HepG2 (cell line): ENCODE measurements around the gene JAK1. TPM values are rescaled to one million over a fixed set of nuclear protein-coding genes. Genes with fewer than 3 reads are reported as not detected.

Experiments
- BRD4 ChIP-seq: sonication (generic); formaldehyde crosslinking; IDR thresholded peaks from 2 replicates; pipeline ENCODE4 v1.4.0; 2020; ENCODE audit warnings: missing genetic modification reagents
- DBP ChIP-seq: sonication (generic); formaldehyde crosslinking; IDR thresholded peaks from 2 replicates; pipeline ENCODE4 v1.4.0; 2020; ENCODE audit warnings: missing genetic modification reagents; ENCODE audit errors: not compliant biosample characterization
- DR1 ChIP-seq: sonication (generic); formaldehyde crosslinking; IDR thresholded peaks from 2 replicates; pipeline ENCODE4 v1.8.0; 2021; ENCODE audit warnings: mild to moderate bottlenecking, missing genetic modification reagents, inconsistent platforms
- FOXA1 ChIP-seq, 2 experiments: fragments of 450-650 bp in 1 of 2; sonication (generic) in 1 of 2; formaldehyde crosslinking in 1 of 2; IDR thresholded peaks; 2 replicates each; pipeline versions ENCODE4 v1.4.0 to v1.6.1; 2016 to 2020; ENCODE audit warnings: missing genetic modification reagents in 1 of 2
- HDAC1 ChIP-seq: sonication (generic); formaldehyde crosslinking; IDR thresholded peaks from 2 replicates; pipeline ENCODE4 v1.5.1; 2020; ENCODE audit warnings: mild to moderate bottlenecking, missing genetic modification reagents
- HINFP ChIP-seq: sonication (generic); formaldehyde crosslinking; IDR thresholded peaks from 2 replicates; pipeline ENCODE4 v1.4.0; 2020; ENCODE audit warnings: low read depth, mild to moderate bottlenecking, missing genetic modification reagents
- HNRNPK ChIP-seq: fragments of 200-400 bp; formaldehyde crosslinking; IDR thresholded peaks from 2 replicates; pipeline ENCODE4 v1.6.1; 2018; ENCODE audit warnings: low read length, low read depth, moderate library complexity, mild to moderate bottlenecking; ENCODE audit not compliant: poor library complexity, severe bottlenecking
- HOXA9 ChIP-seq: sonication (generic); formaldehyde crosslinking; IDR thresholded peaks from 2 replicates; pipeline ENCODE4 v1.8.1; 2022; ENCODE audit warnings: missing genetic modification reagents, mild to moderate bottlenecking, moderate library complexity, borderline replicate concordance
- ISL2 ChIP-seq: sonication (generic); formaldehyde crosslinking; IDR thresholded peaks from 2 replicates; pipeline ENCODE4 v1.5.0; 2020; ENCODE audit warnings: missing genetic modification reagents
- LCORL ChIP-seq, 2 experiments: fragments of 450-650 bp in 1 of 2; sonication (generic) in 1 of 2; formaldehyde crosslinking in 1 of 2; IDR thresholded peaks; 2 replicates each; pipeline versions ENCODE4 v1.5.0 to v1.6.1; 2017 to 2020; ENCODE audit warnings: antibody characterized with exemption in 1 of 2, missing genetic modification reagents in 1 of 2
- MTA3 ChIP-seq: sonication (generic); formaldehyde crosslinking; IDR thresholded peaks from 2 replicates; pipeline ENCODE4 v1.4.0; 2020; ENCODE audit warnings: missing genetic modification reagents
- NFE2L2 ChIP-seq: fragments of 150-350 bp; IDR thresholded peaks from 2 replicates; pipeline ENCODE4 v1.6.1; 2014; ENCODE audit warnings: low read length
- NFYC ChIP-seq: IDR thresholded peaks from 2 replicates; pipeline ENCODE4 v1.6.1; 2016; ENCODE audit warnings: missing genetic modification reagents, missing compliant biosample characterization
- ONECUT2 ChIP-seq: sonication (generic); formaldehyde crosslinking; IDR thresholded peaks from 2 replicates; pipeline ENCODE4 v1.4.0; 2020; ENCODE audit warnings: missing genetic modification reagents
- POGZ ChIP-seq: sonication (generic); formaldehyde crosslinking; IDR thresholded peaks from 2 replicates; pipeline ENCODE4 v1.4.0; 2020; ENCODE audit warnings: mild to moderate bottlenecking, missing genetic modification reagents
- SMAD9 ChIP-seq: sonication (generic); formaldehyde crosslinking; IDR thresholded peaks from 2 replicates; pipeline ENCODE4 v1.5.1; 2020; ENCODE audit warnings: mild to moderate bottlenecking, missing genetic modification reagents
- SRSF4 ChIP-seq: fragments of 200-400 bp; formaldehyde crosslinking; IDR thresholded peaks from one replicate; pipeline ENCODE4 v1.6.1; 2018; ENCODE audit warnings: mild to moderate bottlenecking, low read depth, low read length, moderate library complexity; ENCODE audit not compliant: poor library complexity, severe bottlenecking
- ZNF710 ChIP-seq: sonication (generic); formaldehyde crosslinking; IDR thresholded peaks from 2 replicates; pipeline ENCODE4 v1.5.0; 2020; ENCODE audit warnings: mild to moderate bottlenecking, missing genetic modification reagents, borderline replicate concordance
- ZNF770 ChIP-seq: sonication (generic); formaldehyde crosslinking; IDR thresholded peaks from 2 replicates; pipeline ENCODE4 v1.5.0; 2020; ENCODE audit warnings: mild to moderate bottlenecking, missing genetic modification reagents
- ZNF850 ChIP-seq: sonication (generic); formaldehyde crosslinking; conservative IDR thresholded peaks from 2 replicates; pipeline ENCODE4 v1.9.0; 2021; ENCODE audit warnings: mild to moderate bottlenecking, missing genetic modification reagents
- polyA plus RNA-seq, 8 experiments: library from polyadenylated mRNA; depleted of rRNA in 3 of 8; stranded (reverse) in 7 of 8; unstranded in 1 of 8; fragments of >200 nt; fragmentation: Illumina TruSeq in 4 of 8; extraction: Trizol in 4 of 8; gene quantifications; 2 replicates each; pipeline versions ENCODE4 v1.2.1 to v1.2.3, GENCODE V29; 2011 to 2016; ENCODE audit warnings: low read depth in 4 of 8, missing spikeins in 1 of 8, mixed read lengths in 1 of 8; ENCODE audit not compliant: insufficient read depth in 1 of 8
- total RNA-seq, 5 experiments: library from RNA; depleted of rRNA; stranded (reverse); fragments of >200 nt; fragmentation: Illumina TruSeq; extraction: Trizol; gene quantifications; 2 replicates each; pipeline ENCODE4 v1.2.3, GENCODE V29; 2016; ENCODE audit warnings: low read depth in 1 of 5

JAK1 gene
- total and polyA plus RNA-seq, 2 of the 13 experiments (the other 11 are each of a cell fraction or from before 2014, with no cell fraction given): 23.9 to 42.4 TPM

- peak; percentile 49; the same call in 1 of the 2 replicates for TF ChIP-seq POGZ (CRISPR knock-in tag)
- TF ChIP-seq HOXA9 (CRISPR knock-in tag): no peak
- no peak for TF ChIP-seq DR1 (CRISPR knock-in tag)
- no peak for TF ChIP-seq ZNF850 (CRISPR knock-in tag)
- TF ChIP-seq ZNF710 (CRISPR knock-in tag): 0 out of 2 replicates have a peak, but pooled peaks have one; percentile 36
- no peak for TF ChIP-seq NFYC (CRISPR knock-in tag)
- peak; percentile 23; the same call in 1 of the 2 replicates for TF ChIP-seq ISL2 (CRISPR knock-in tag)
- peak; percentile 31; the same call in 1 of the 2 replicates for TF ChIP-seq HDAC1 (CRISPR knock-in tag)
- TF ChIP-seq NFE2L2: no peak
- no peak for TF ChIP-seq HNRNPK
- TF ChIP-seq SMAD9: no peak
- no peak for TF ChIP-seq ZNF770 (CRISPR knock-in tag)
- TF ChIP-seq MTA3 (CRISPR knock-in tag): no peak
- no peak for TF ChIP-seq BRD4
- TF ChIP-seq ONECUT2 (CRISPR knock-in tag): no peak
- no peak for TF ChIP-seq SRSF4
- TF ChIP-seq LCORL (IDR thresholded peaks at IDR 0.05): no peak
- TF ChIP-seq LCORL (CRISPR knock-in tag; IDR thresholded peaks at IDR 0.05): peak; percentile 60; the same call in 1 of the 2 replicates
- no peak for TF ChIP-seq FOXA1 (IDR thresholded peaks at IDR 0.05)
- TF ChIP-seq FOXA1 (CRISPR knock-in tag; IDR thresholded peaks at IDR 0.05): peak; percentile 76
- TF ChIP-seq HINFP (CRISPR knock-in tag): no peak
- TF ChIP-seq DBP: no peak
Observed at GRCh38 chr1:64898107-64898861, 68.1 kb downstream of the JAK1 start (continued).
